Chondrocyte (in vitro differentiated cells): Measurements from ENCODE around the gene PPM1A. TPM values are rescaled to one million over a fixed set of nuclear protein-coding genes. Genes with fewer than 3 reads are reported as not detected.

Experiments
- DNase-seq: peaks from one replicate; pipeline ENCODE4 v3.0.0; 2021; ENCODE audit warnings: mixed read lengths, low spot score
- H3K27ac Mint-ChIP-seq: one replicate; pipeline ENCODE4 v1.8.0; 2021; ENCODE audit warnings: mild to moderate bottlenecking, moderate library complexity, mixed read lengths; ENCODE audit not compliant: unreplicated experiment
- H3K27me3 Mint-ChIP-seq: 2 replicates; pipeline ENCODE4 v1.8.0; 2021; ENCODE audit warnings: low read depth, mixed read lengths
- H3K36me3 Mint-ChIP-seq: 2 replicates; pipeline ENCODE4 v1.8.0; 2021; ENCODE audit warnings: low read depth, mixed read lengths
- H3K4me1 Mint-ChIP-seq: 2 replicates; pipeline ENCODE4 v1.8.0; 2021; ENCODE audit warnings: low read depth, mild to moderate bottlenecking, mixed read lengths
- H3K4me3 Mint-ChIP-seq: one replicate; pipeline ENCODE4 v1.8.0; 2021; ENCODE audit warnings: mild to moderate bottlenecking, moderate library complexity, mixed read lengths; ENCODE audit not compliant: unreplicated experiment
- H3K9me3 Mint-ChIP-seq: 2 replicates; pipeline ENCODE4 v1.8.0; 2021; ENCODE audit warnings: low read depth, mixed read lengths
- total RNA-seq: library from RNA; stranded (reverse); gene quantifications from 3 replicates; pipeline ENCODE4 v1.2.1, GENCODE V29; 2021
- TF ChIP-seq, protein P1 (sequence below): fragments of 200-600 bp; sonication (generic); IDR thresholded peaks from 2 replicates; pipeline ENCODE4 v1.5.0; 2021; ENCODE audit warnings: antibody characterized with exemption, mild to moderate bottlenecking, moderate library complexity

PPM1A gene
- total RNA-seq, 1 donor from 2014 or later, result 43.9 TPM

- H3K4me1 Mint-ChIP-seq, result peaks cover 33% of the 10 kb centered on the region
- TF ChIP-seq, protein P1, sequence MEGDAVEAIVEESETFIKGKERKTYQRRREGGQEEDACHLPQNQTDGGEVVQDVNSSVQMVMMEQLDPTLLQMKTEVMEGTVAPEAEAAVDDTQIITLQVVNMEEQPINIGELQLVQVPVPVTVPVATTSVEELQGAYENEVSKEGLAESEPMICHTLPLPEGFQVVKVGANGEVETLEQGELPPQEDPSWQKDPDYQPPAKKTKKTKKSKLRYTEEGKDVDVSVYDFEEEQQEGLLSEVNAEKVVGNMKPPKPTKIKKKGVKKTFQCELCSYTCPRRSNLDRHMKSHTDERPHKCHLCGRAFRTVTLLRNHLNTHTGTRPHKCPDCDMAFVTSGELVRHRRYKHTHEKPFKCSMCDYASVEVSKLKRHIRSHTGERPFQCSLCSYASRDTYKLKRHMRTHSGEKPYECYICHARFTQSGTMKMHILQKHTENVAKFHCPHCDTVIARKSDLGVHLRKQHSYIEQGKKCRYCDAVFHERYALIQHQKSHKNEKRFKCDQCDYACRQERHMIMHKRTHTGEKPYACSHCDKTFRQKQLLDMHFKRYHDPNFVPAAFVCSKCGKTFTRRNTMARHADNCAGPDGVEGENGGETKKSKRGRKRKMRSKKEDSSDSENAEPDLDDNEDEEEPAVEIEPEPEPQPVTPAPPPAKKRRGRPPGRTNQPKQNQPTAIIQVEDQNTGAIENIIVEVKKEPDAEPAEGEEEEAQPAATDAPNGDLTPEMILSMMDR, result no peak
- DNase-seq, result no peak
Observed at GRCh38 chr14:60274448-60274847, 25.4 kb downstream of the PPM1A start.

GRCh38 chr14:60275932-60276331 is 26.9 kb downstream of the PPM1A start:
- H3K27ac Mint-ChIP-seq, result no peak overlapping the region
- no peak for DNase-seq
- no peak overlapping the region for H3K4me3 Mint-ChIP-seq
- H3K36me3 Mint-ChIP-seq, result peaks cover 2% of the 10 kb centered on the region
- TF ChIP-seq, protein P1, result no peak
- no peaks in the 10 kb centered on the region for H3K27me3 Mint-ChIP-seq
- no peaks in the 10 kb centered on the region for H3K9me3 Mint-ChIP-seq
- H3K4me1 Mint-ChIP-seq, result peaks cover 33% of the 10 kb centered on the region

More at GRCh38 chr14:60274448-60274847, 25.4 kb downstream of the PPM1A start:
- no peaks in the 10 kb centered on the region for H3K9me3 Mint-ChIP-seq
- H3K36me3 Mint-ChIP-seq, result peaks cover 2% of the 10 kb centered on the region
- no peak overlapping the region for H3K4me3 Mint-ChIP-seq
- no peak overlapping the region for H3K27ac Mint-ChIP-seq
- H3K27me3 Mint-ChIP-seq, result no peaks in the 10 kb centered on the region

- TF ChIP-seq, protein P1, result no peak
- no peaks in the 10 kb centered on the region for H3K9me3 Mint-ChIP-seq
- DNase-seq, result no peak
- peaks cover 2% of the 10 kb centered on the region for H3K36me3 Mint-ChIP-seq
- no peak overlapping the region for H3K4me3 Mint-ChIP-seq
- no peak overlapping the region for H3K27ac Mint-ChIP-seq
- H3K4me1 Mint-ChIP-seq, result peaks cover 33% of the 10 kb centered on the region
- H3K27me3 Mint-ChIP-seq, result no peaks in the 10 kb centered on the region
Observed at GRCh38 chr14:60276347-60276746, 27.3 kb downstream of the PPM1A start.

DNA sequence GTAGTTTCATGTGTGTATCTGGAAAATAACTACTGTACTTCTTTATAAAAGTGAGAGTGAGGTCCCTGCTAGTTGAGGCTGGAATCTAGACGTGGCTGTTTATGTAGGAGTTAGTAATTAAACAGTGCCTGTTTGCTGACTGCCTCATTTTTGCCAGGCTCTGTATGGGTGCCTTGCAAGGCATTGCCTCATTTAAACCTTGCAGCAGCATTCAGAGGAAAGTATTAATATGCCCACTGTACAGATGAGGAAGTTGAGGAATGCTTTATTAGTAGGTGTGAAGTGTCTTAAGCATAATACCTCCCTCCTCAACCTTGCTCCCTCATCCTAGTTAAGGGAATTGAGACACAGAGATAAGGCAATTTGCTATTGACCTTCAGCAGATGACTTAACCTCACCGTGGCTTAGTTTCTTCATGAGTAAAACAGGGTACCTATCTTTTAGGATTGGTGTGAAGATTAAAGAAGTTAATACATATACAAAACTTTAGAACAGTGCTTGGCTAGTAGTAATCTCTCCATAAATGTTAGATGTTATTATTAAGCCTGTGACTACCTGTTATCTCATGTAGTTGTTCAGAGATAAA is 28.7 kb downstream of the PPM1A start:
- peaks cover 32% of the 10 kb centered on the region for H3K4me1 Mint-ChIP-seq

GRCh38 chr14:60278350-60278749 is 29.3 kb downstream of the PPM1A start:
- TF ChIP-seq, protein P1, result no peak
- peaks cover 25% of the 10 kb centered on the region for H3K4me1 Mint-ChIP-seq
- H3K9me3 Mint-ChIP-seq, result no peaks in the 10 kb centered on the region
- peaks cover 11% of the 10 kb centered on the region for H3K36me3 Mint-ChIP-seq
- no peak for DNase-seq
- H3K27me3 Mint-ChIP-seq, result no peaks in the 10 kb centered on the region
- H3K4me3 Mint-ChIP-seq, result no peak overlapping the region
- H3K27ac Mint-ChIP-seq, result no peak overlapping the region

More for the DNA sequence above, 28.7 kb downstream of the PPM1A start:
- H3K27ac Mint-ChIP-seq, result no peak overlapping the region
- H3K4me3 Mint-ChIP-seq, result no peak overlapping the region
- H3K27me3 Mint-ChIP-seq, result no peaks in the 10 kb centered on the region
- peaks cover 5% of the 10 kb centered on the region for H3K36me3 Mint-ChIP-seq
- DNase-seq, result no peak
- TF ChIP-seq, protein P1, result no peak
- H3K9me3 Mint-ChIP-seq, result no peaks in the 10 kb centered on the region
